CD14-positive monocyte (primary cell): ENCODE results near the gene MR1. TPM values are rescaled to one million over a fixed set of nuclear protein-coding genes. Genes with fewer than 3 reads are reported as not detected.
"Not testable (repeated sequence)": the region's sequence is repeated elsewhere in the genome, so short reads cannot be mapped to it uniquely, and the experiment has no call there.

Experiments used
- DNase-seq, 3 donors: peaks; one replicate each; pipeline ENCODE4 v3.0.0-alpha.2; 2011 to 2022
- H2AFZ ChIP-seq: 2 replicates; pipeline ENCODE4 v1.6.0; 2012; ENCODE audit warnings: mild to moderate bottlenecking, low read depth, low read length, inconsistent platforms; ENCODE audit not compliant: insufficient read depth, poor library complexity, severe bottlenecking
- H3K27ac ChIP-seq, 2 donors: 1 replicate in 1 of 2; 2 replicates in 1 of 2; pipeline ENCODE4 v1.5.1; 2012 to 2013; ENCODE audit warnings: low read length in 2 of 2, control low read depth in 1 of 2, inconsistent platforms in 1 of 2, low read depth in 1 of 2, mild to moderate bottlenecking in 1 of 2
- H3K27me3 ChIP-seq, 2 donors: one replicate each; pipeline versions ENCODE4 v1.6.0 to v1.6.1; 2011 to 2013; ENCODE audit warnings: low read length in 2 of 2; ENCODE audit not compliant: control insufficient read depth in 2 of 2, insufficient read depth in 2 of 2
- H3K36me3 ChIP-seq, 2 donors: replicated peaks in 1 of 2; 1 replicate in 1 of 2; 2 replicates in 1 of 2; pipeline versions ENCODE4 v1.5.1 to v1.6.1; 2012 to 2013; ENCODE audit warnings: low read length in 2 of 2, control low read depth in 1 of 2, inconsistent platforms in 1 of 2, mild to moderate bottlenecking in 1 of 2; ENCODE audit not compliant: insufficient read depth in 2 of 2, control insufficient read depth in 1 of 2
- H3K4me1 ChIP-seq, 2 donors: 1 replicate in 1 of 2; 2 replicates in 1 of 2; pipeline versions ENCODE4 v1.5.1 to v1.6.1; 2012 to 2013; ENCODE audit warnings: low read length in 2 of 2, control low read depth in 1 of 2, inconsistent platforms in 1 of 2, mild to moderate bottlenecking in 1 of 2, moderate library complexity in 1 of 2; ENCODE audit not compliant: insufficient read depth in 2 of 2, control insufficient read depth in 1 of 2
- H3K4me2 ChIP-seq: replicated peaks from 2 replicates; pipeline ENCODE3; 2012; ENCODE audit warnings: low read length, moderate library complexity, mild to moderate bottlenecking; ENCODE audit not compliant: poor library complexity, severe bottlenecking; ENCODE audit errors: extremely low read depth
- H3K4me3 ChIP-seq, 3 experiments: fragments of 200-600 bp in 1 of 3; sonication (generic) in 1 of 3; replicated peaks in 1 of 3; 1 replicate in 2 of 3; 2 replicates in 1 of 3; pipeline ENCODE4 v1.5.1; 2011 to 2013; ENCODE audit warnings: low read length in 3 of 3, mild to moderate bottlenecking in 3 of 3, control low read depth in 2 of 3, low read depth in 2 of 3, inconsistent platforms in 1 of 3, moderate library complexity in 1 of 3
- H3K79me2 ChIP-seq: 2 replicates; pipeline ENCODE4 v1.6.0; 2012; ENCODE audit warnings: mild to moderate bottlenecking, control low read depth, inconsistent platforms, low read length, moderate library complexity; ENCODE audit not compliant: insufficient read depth
- H3K9ac ChIP-seq: 2 replicates; pipeline ENCODE4 v1.6.0; 2017; ENCODE audit warnings: low read length, mild to moderate bottlenecking; ENCODE audit not compliant: insufficient read depth, poor library complexity, severe bottlenecking
- H3K9me3 ChIP-seq, 2 donors: replicated peaks in 1 of 2; 1 replicate in 1 of 2; 2 replicates in 1 of 2; pipeline versions ENCODE4 v1.5.1 to v1.6.1; 2012 to 2013; ENCODE audit warnings: low read length in 2 of 2, control low read depth in 1 of 2; ENCODE audit not compliant: control insufficient read depth in 1 of 2, insufficient read depth in 1 of 2
- H4K20me1 ChIP-seq: 2 replicates; pipeline ENCODE4 v1.6.0; 2012; ENCODE audit warnings: mild to moderate bottlenecking, low read length, control low read depth, moderate library complexity; ENCODE audit not compliant: insufficient read depth
- H3K27ac Mint-ChIP-seq, 7 donors: one replicate each; pipeline ENCODE4 v1.8.0; 2020; ENCODE audit warnings: mild to moderate bottlenecking in 7 of 7, mixed read lengths in 7 of 7, moderate library complexity in 6 of 7, inconsistent platforms in 2 of 7
- H3K27me3 Mint-ChIP-seq, 3 donors: one replicate each; pipeline ENCODE4 v1.8.0; 2021 to 2022; ENCODE audit warnings: low read depth in 3 of 3, mild to moderate bottlenecking in 3 of 3, mixed read lengths in 3 of 3, moderate library complexity in 3 of 3, inconsistent platforms in 1 of 3
- H3K36me3 Mint-ChIP-seq, 2 donors: one replicate each; pipeline ENCODE4 v1.8.0; 2020; ENCODE audit warnings: mixed read lengths in 2 of 2, inconsistent platforms in 1 of 2, mild to moderate bottlenecking in 1 of 2
- H3K4me1 Mint-ChIP-seq: one replicate; pipeline ENCODE4 v1.8.0; 2020; ENCODE audit warnings: mild to moderate bottlenecking, mixed read lengths
- H3K4me3 Mint-ChIP-seq, 2 donors: one replicate each; pipeline ENCODE4 v1.8.0; 2020; ENCODE audit warnings: mild to moderate bottlenecking in 2 of 2, mixed read lengths in 2 of 2, moderate library complexity in 1 of 2
- H3K9me3 Mint-ChIP-seq, 7 donors: one replicate each; pipeline ENCODE4 v1.8.0; 2020 to 2022; ENCODE audit warnings: mixed read lengths in 7 of 7, mild to moderate bottlenecking in 6 of 7, moderate library complexity in 6 of 7, inconsistent platforms in 2 of 7
- CTCF ChIP-seq: fragments of 200-600 bp; IDR thresholded peaks from one replicate; pipeline ENCODE4 v1.8.0; 2022; ENCODE audit warnings: antibody characterized with exemption, mild to moderate bottlenecking
- WGBS: methylation state at CpG from one replicate; pipeline ENCODE4 v1.1.5; 2013; ENCODE audit warnings: missing lambda C conversion rate; ENCODE audit not compliant: insufficient coverage; 5-methylcytosine and 5-hydroxymethylcytosine counted together
- intact Hi-C, 2 donors: fragments of 100-400 bp; cut with micrococcal nuclease; formaldehyde crosslinking; loops; one replicate each; pipeline versions ENCODE4 v1.15.0 to v1.15.1; 2023
- polyA plus RNA-seq, 3 donors: library from polyadenylated mRNA; depleted of rRNA in 1 of 3; unstranded in 2 of 3; stranded (reverse) in 1 of 3; fragments of 300-500 nt in 2 of 3; fragments of >200 nt in 1 of 3; fragmentation: Illumina TruSeq in 2 of 3; gene quantifications; 1 replicate in 2 of 3; 2 replicates in 1 of 3; pipeline ENCODE4 v1.2.3, GENCODE V29; 2012 to 2021

MR1 gene
- polyA plus RNA-seq, 3 donors = 17.7 to 46.9 (median 40.9) TPM

- Histone ChIP-seq H3K27me3 (no peaks in the 10 kb centered on the region), H4K20me1 (no peaks in the 10 kb centered on the region), H3K27ac (peak overlapping the region; percentile 80 to 96), H3K79me2 (peaks cover 64% of the 10 kb centered on the region), H3K9me3 (no peaks in the 10 kb centered on the region), H3K4me1 (peaks cover 51 to 63% of the 10 kb centered on the region in 2 donors), H3K9ac (peak overlapping the region; percentile 67), H3K36me3 (peaks cover 5 to 17% of the 10 kb centered on the region in 2 donors), H2AFZ (no peak overlapping the region), H3K4me3 (peak overlapping the region in 1 of 3 experiments; percentile 26), H3K4me2 (peak overlapping the region; percentile 52)
- H3K36me3 Mint-ChIP-seq = peaks cover 34 to 36% of the 10 kb centered on the region in 2 donors
- DNase-seq = peak; percentile 90 to 96 (median 93)
- no CpG with 5 or more reads among the region's 5 CpGs for WGBS
- H3K4me3 Mint-ChIP-seq = peak overlapping the region in 1 of 2 donors; percentile 78
- intact Hi-C loops = loop anchor here (5.0 kb wide), 2 partner anchors 44 to 99 kb away; partner anchors contain the start of gene IER5 (in 1 of the 2)
- H3K27ac Mint-ChIP-seq = peak overlapping the region; percentile 95 to 98 (median 96)
- no peak for TF ChIP-seq CTCF
- H3K4me1 Mint-ChIP-seq = peaks cover 53% of the 10 kb centered on the region
- H3K27me3 Mint-ChIP-seq = peaks cover 0 to 1% (median 0%) of the 10 kb centered on the region in 3 donors
- peaks cover 0 to 5% (median 0%) of the 10 kb centered on the region in 7 donors for H3K9me3 Mint-ChIP-seq
Observed at GRCh38 chr1:181043025-181043888, 9.5 kb downstream of the MR1 start.

GRCh38 chr1:181044449-181044966, 10.7 kb downstream of the MR1 start:
- H3K27ac ChIP-seq = peak overlapping the region; percentile 80 to 96
- peak overlapping the region; percentile 67 for H3K9ac ChIP-seq
- H3K36me3 ChIP-seq = peaks cover 5 to 16% of the 10 kb centered on the region in 2 donors
- peak overlapping the region; percentile 95 to 98 (median 96) for H3K27ac Mint-ChIP-seq
- peak; percentile 93 to 96 (median 95) for DNase-seq
- H3K36me3 Mint-ChIP-seq = peaks cover 34 to 35% of the 10 kb centered on the region in 2 donors
- intact Hi-C loops = loop anchor here (5.0 kb wide), 2 partner anchors 43 to 98 kb away; partner anchors contain the start of gene IER5 (in 1 of the 2)
- no CpG with 5 or more reads among the region's 5 CpGs for WGBS
- H3K27me3 Mint-ChIP-seq = peaks cover 0 to 1% (median 0%) of the 10 kb centered on the region in 3 donors
- TF ChIP-seq CTCF = no peak
- H3K79me2 ChIP-seq = peaks cover 52% of the 10 kb centered on the region
- peaks cover 0 to 5% (median 0%) of the 10 kb centered on the region in 7 donors for H3K9me3 Mint-ChIP-seq
- H3K27me3 ChIP-seq = no peaks in the 10 kb centered on the region
- H3K4me3 Mint-ChIP-seq = peak overlapping the region; percentile 61 to 72
- no peaks in the 10 kb centered on the region for H3K9me3 ChIP-seq
- H2AFZ ChIP-seq = peak overlapping the region; percentile 64
- peaks cover 53% of the 10 kb centered on the region for H3K4me1 Mint-ChIP-seq
- no peaks in the 10 kb centered on the region for H4K20me1 ChIP-seq
- H3K4me2 ChIP-seq = peak overlapping the region; percentile 44
- H3K4me3 ChIP-seq = peak overlapping the region in 1 of 3 experiments; percentile 3
- H3K4me1 ChIP-seq = peaks cover 55 to 63% of the 10 kb centered on the region in 2 donors

GRCh38 chr1:181045946-181046345, 12.2 kb downstream of the MR1 start:
- H3K9me3 ChIP-seq, H4K20me1 ChIP-seq, H3K4me3 Mint-ChIP-seq, H3K27me3 ChIP-seq, DNase-seq, H3K9ac ChIP-seq, H3K9me3 Mint-ChIP-seq, intact Hi-C loops, H3K4me2 ChIP-seq, H2AFZ ChIP-seq, H3K4me3 ChIP-seq, H3K27me3 Mint-ChIP-seq, H3K27ac ChIP-seq: not testable (repeated sequence)
- 100% methylated on average over 12 of the region's 22 CpGs for WGBS
- peaks cover 5 to 30% of the 10 kb centered on the region in 2 donors for H3K36me3 ChIP-seq
- Mint-ChIP-seq H3K4me1 (peaks cover 43% of the 10 kb centered on the region), H3K36me3 (peaks cover 35 to 43% of the 10 kb centered on the region in 2 donors), H3K27ac (peak overlapping the region in 2 of 7 donors; percentile 59 to 60)
- H3K4me1 ChIP-seq = peaks cover 51 to 53% of the 10 kb centered on the region in 2 donors
- peaks cover 39% of the 10 kb centered on the region for H3K79me2 ChIP-seq
